ENCODE results near the gene DDX25.

DNA sequence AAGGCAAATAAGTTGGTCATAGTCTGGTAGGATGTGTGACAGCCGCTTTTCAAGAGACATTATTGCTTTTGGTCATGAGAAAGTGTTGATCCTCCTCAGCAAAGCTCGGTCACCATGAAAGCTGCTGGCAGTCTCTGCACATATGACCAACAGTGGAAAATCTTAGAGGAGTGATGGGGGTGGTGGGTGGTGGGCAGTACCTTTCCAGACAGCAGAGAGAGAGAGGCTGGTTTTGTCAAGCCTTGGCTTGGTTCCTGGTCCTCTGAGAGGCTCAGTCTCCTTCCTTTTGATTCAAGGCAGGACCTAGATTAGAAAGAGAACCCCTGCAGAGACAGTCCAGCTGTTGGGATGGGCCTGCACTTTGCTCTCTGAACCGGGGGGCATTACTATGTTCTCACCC is 21.5 kb downstream of the DDX25 start:
- TF ChIP-seq, protein P1, sequence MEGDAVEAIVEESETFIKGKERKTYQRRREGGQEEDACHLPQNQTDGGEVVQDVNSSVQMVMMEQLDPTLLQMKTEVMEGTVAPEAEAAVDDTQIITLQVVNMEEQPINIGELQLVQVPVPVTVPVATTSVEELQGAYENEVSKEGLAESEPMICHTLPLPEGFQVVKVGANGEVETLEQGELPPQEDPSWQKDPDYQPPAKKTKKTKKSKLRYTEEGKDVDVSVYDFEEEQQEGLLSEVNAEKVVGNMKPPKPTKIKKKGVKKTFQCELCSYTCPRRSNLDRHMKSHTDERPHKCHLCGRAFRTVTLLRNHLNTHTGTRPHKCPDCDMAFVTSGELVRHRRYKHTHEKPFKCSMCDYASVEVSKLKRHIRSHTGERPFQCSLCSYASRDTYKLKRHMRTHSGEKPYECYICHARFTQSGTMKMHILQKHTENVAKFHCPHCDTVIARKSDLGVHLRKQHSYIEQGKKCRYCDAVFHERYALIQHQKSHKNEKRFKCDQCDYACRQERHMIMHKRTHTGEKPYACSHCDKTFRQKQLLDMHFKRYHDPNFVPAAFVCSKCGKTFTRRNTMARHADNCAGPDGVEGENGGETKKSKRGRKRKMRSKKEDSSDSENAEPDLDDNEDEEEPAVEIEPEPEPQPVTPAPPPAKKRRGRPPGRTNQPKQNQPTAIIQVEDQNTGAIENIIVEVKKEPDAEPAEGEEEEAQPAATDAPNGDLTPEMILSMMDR (IDR thresholded peaks at IDR 0.05 in 4 of 5, conservative IDR thresholded peaks at IDR 0.05 in 1 of 5): no peak
- TF ChIP-seq POLR2A (IDR thresholded peaks at IDR 0.05): no peak
